Measurements from ENCODE around the gene SLC39A8.
"Not testable (repeated sequence)": the region's sequence is repeated elsewhere in the genome, so short reads cannot be mapped to it uniquely, and the experiment has no call there.

The SLC39A8 gene

GRCh38 chr4:102344954-102345794, at the start of gene SLC39A8:
Gene SLC39A8 (minus strand): TSS chr4:102345482. CDS start chr4:102344662, 820 bp downstream.
- DNase-seq (ENCODE audit: low read depth in 2 of 2): peak; percentile 86 to 88

- no peak for DNase-seq (ENCODE audit: low read depth in 2 of 2)
These were observed 46.9 kb upstream of the SLC39A8 start for GRCh38 chr4:102392033-102392744.

- DNase-seq (ENCODE audit: low read depth in 2 of 2): no peak
These were observed 45.2 kb upstream of the SLC39A8 start for GRCh38 chr4:102390438-102390837.

- DNase-seq (ENCODE audit: low read depth in 2 of 2): no peak
These were observed 43.3 kb upstream of the SLC39A8 start for GRCh38 chr4:102388611-102389010.

GRCh38 chr4:102387552-102388150, 42.4 kb upstream of the SLC39A8 start:
- DNase-seq (ENCODE audit: low read depth in 2 of 2): no peak

GRCh38 chr4:102386966-102387365, 41.7 kb upstream of the SLC39A8 start:
- no peak for DNase-seq (ENCODE audit: low read depth in 2 of 2)

GRCh38 chr4:102380253-102380652, 35.0 kb upstream of the SLC39A8 start:
- not testable (repeated sequence) for DNase-seq (ENCODE audit: low read depth in 2 of 2)

GRCh38 chr4:102362922-102363432, 17.7 kb upstream of the SLC39A8 start:
- DNase-seq (ENCODE audit: low read depth in 2 of 2): no peak

GRCh38 chr4:102358128-102358527, 12.8 kb upstream of the SLC39A8 start:
- no peak for DNase-seq (ENCODE audit: low read depth in 2 of 2)

GRCh38 chr4:102357637-102358036, 12.4 kb upstream of the SLC39A8 start:
- not testable (repeated sequence) for DNase-seq (ENCODE audit: low read depth in 2 of 2)

GRCh38 chr4:102356562-102357202, 11.4 kb upstream of the SLC39A8 start:
- no peak for DNase-seq (ENCODE audit: low read depth in 2 of 2)

- no peak for DNase-seq (ENCODE audit: low read depth in 2 of 2)
These were observed 10.5 kb upstream of the SLC39A8 start for GRCh38 chr4:102355748-102356147.

- DNase-seq (ENCODE audit: low read depth in 2 of 2): no peak
These were observed 9.6 kb upstream of the SLC39A8 start for GRCh38 chr4:102354671-102355454.

GRCh38 chr4:102352781-102353180, 7.5 kb upstream of the SLC39A8 start:
- no peak for DNase-seq (ENCODE audit: low read depth in 2 of 2)

GRCh38 chr4:102350634-102351033, 5.4 kb upstream of the SLC39A8 start:
- DNase-seq (ENCODE audit: low read depth in 2 of 2): no peak

GRCh38 chr4:102348701-102349100, 3.4 kb upstream of the SLC39A8 start:
- DNase-seq (ENCODE audit: low read depth in 2 of 2): no peak

- no peak for DNase-seq (ENCODE audit: low read depth in 2 of 2)
These were observed 466 bp upstream of the SLC39A8 start for GRCh38 chr4:102345795-102346100.

- DNase-seq (ENCODE audit: low read depth in 2 of 2): peak; percentile 60 to 68
These were observed 745 bp downstream of the SLC39A8 start for GRCh38 chr4:102344520-102344953.

GRCh38 chr4:102343964-102344519, 1.2 kb downstream of the SLC39A8 start:
- peak; percentile 61 to 69 for DNase-seq (ENCODE audit: low read depth in 2 of 2)

GRCh38 chr4:102342404-102343074, 2.7 kb downstream of the SLC39A8 start:
- no peak for DNase-seq (ENCODE audit: low read depth in 2 of 2)

Measured in stimulated activated CD4-positive, alpha-beta T cell treated with anti-CD3 and anti-CD28 coated beads, Interleukin-15, amount 100 ng/mL, for 48 hours (primary cell).